OCI-LY3 (cell line): ENCODE results near the gene HIVEP3.
A peak's percentile ranks its signal among the peaks of the same experiment; 100 is the strongest.

Experiments
- H2AFZ ChIP-seq: fragments of 200-600, 300-600 bp; shearing (Covaris generic); 2 replicates; pipeline ENCODE4 v1.6.0; 2014; ENCODE audit warnings: antibody characterized with exemption, low read depth, low read length
- H3K27ac ChIP-seq: fragments of 200-600, 300-600 bp; sonication (generic); 2 replicates; pipeline ENCODE4 v1.5.1; 2014; ENCODE audit warnings: mild to moderate bottlenecking, low read length, moderate library complexity, mixed read lengths
- H3K27me3 ChIP-seq: fragments of 200-600, 300-600 bp; sonication (generic); 2 replicates; pipeline ENCODE4 v1.6.1; 2014; ENCODE audit warnings: low read depth, low read length, mixed read lengths
- H3K36me3 ChIP-seq: fragments of 200-600, 300-600 bp; sonication (generic); replicated peaks from 2 replicates; pipeline ENCODE3; 2014; ENCODE audit warnings: low read depth, low read length, mixed read lengths
- H3K4me1 ChIP-seq: fragments of 300-600, 200-600 bp; sonication (generic); 2 replicates; pipeline ENCODE4 v1.6.1; 2014; ENCODE audit warnings: low read length, mixed read lengths
- H3K4me2 ChIP-seq: fragments of 200-600, 300-600 bp; sonication (generic); 2 replicates; pipeline ENCODE4 v1.6.1; 2014; ENCODE audit warnings: low read length, mixed read lengths
- H3K4me3 ChIP-seq: fragments of 300-600, 200-600 bp; sonication (generic); 2 replicates; pipeline ENCODE4 v1.5.1; 2014; ENCODE audit warnings: antibody characterized with exemption, mild to moderate bottlenecking, low read length, moderate library complexity
- H3K79me2 ChIP-seq: fragments of 300-600, 200-600 bp; shearing (Covaris generic); 2 replicates; pipeline ENCODE4 v1.6.1; 2014; ENCODE audit warnings: mild to moderate bottlenecking, low read length, mixed read lengths
- H3K9ac ChIP-seq: fragments of 300-600, 200-600 bp; shearing (Covaris generic); 2 replicates; pipeline ENCODE4 v1.6.0; 2014; ENCODE audit warnings: mild to moderate bottlenecking, low read length, moderate library complexity
- H3K9me3 ChIP-seq: fragments of 200-600, 300-600 bp; shearing (Covaris generic); 2 replicates; pipeline ENCODE4 v1.6.1; 2014; ENCODE audit warnings: low read length, mixed read lengths; ENCODE audit not compliant: insufficient read depth
- H4K20me1 ChIP-seq: fragments of 200-600, 300-600 bp; sonication (generic); 2 replicates; pipeline ENCODE4 v1.6.1; 2016; ENCODE audit warnings: low read length, mixed read lengths; ENCODE audit not compliant: insufficient read depth
- CTCF ChIP-seq: fragments of 200-600, 300-600 bp; sonication (generic); IDR thresholded peaks from 2 replicates; pipeline ENCODE4 v1.5.1; 2014; ENCODE audit warnings: antibody characterized with exemption, low read length, low read depth
- EZH2phosphoT487 ChIP-seq: fragments of 200-600 bp; shearing (Covaris generic); IDR thresholded peaks from 2 replicates; pipeline ENCODE4 v1.6.1; 2018; ENCODE audit warnings: antibody characterized with exemption, mixed run types, low read depth

HIVEP3 gene

DNA sequence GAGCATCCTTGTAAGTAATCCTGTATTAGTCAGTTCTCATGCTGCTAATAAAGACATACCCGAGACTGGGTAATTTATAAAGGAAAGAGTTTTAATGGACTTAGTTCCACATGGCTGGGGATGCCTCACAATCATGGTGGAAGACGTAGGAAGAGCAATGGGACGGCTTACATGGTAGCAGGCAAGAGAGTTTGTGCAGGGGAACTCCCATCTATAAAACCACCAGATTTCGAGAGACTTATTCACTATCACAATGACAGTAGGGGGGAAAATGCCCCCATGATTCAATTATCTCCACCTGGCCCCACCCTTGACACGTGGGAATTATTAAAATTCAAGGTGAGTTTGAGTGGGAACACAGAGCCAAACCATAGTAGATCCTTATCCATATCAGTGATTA is 124.7 kb downstream of the HIVEP3 start:
- no peak overlapping the region for H3K27ac ChIP-seq
- peak overlapping the region; percentile 47 for H3K4me2 ChIP-seq
- H2AFZ ChIP-seq, result no peak overlapping the region
- H3K4me3 ChIP-seq, result peak overlapping the region; percentile 8; the same call in 1 of the 2 replicates
- no peaks in the 10 kb centered on the region for H4K20me1 ChIP-seq
- H3K9ac ChIP-seq, result peak overlapping the region; percentile 10; the same call in 1 of the 2 replicates
- TF ChIP-seq CTCF, result no peak
- no peak for TF ChIP-seq EZH2phosphoT487
- peaks cover 58% of the 10 kb centered on the region for H3K4me1 ChIP-seq
- no peaks in the 10 kb centered on the region for H3K79me2 ChIP-seq
- H3K27me3 ChIP-seq, result no peaks in the 10 kb centered on the region
- peaks cover 6% of the 10 kb centered on the region for H3K36me3 ChIP-seq
- no peaks in the 10 kb centered on the region for H3K9me3 ChIP-seq

DNA sequence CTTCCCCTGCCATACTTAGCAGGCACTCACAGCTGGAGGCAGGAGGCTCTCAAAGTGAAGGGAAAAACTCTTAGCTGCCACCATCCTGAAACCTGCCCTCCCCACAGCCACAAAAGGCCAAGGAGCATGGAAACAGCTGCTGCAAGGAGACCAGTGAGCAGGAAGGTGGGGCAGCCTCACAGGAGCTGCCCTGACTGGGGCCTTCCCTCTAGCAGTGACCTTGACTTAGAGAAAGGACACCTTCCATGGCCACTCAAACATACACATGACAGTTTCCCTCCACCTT is 126.3 kb downstream of the HIVEP3 start:
- TF ChIP-seq EZH2phosphoT487 (no peak), CTCF (no peak)
- Histone ChIP-seq H3K4me2 (no peak overlapping the region), H3K9me3 (no peaks in the 10 kb centered on the region), H3K4me1 (peaks cover 52% of the 10 kb centered on the region), H4K20me1 (no peaks in the 10 kb centered on the region), H3K4me3 (no peak overlapping the region), H3K36me3 (no peaks in the 10 kb centered on the region), H2AFZ (no peak overlapping the region), H3K27ac (no peak overlapping the region), H3K79me2 (no peaks in the 10 kb centered on the region), H3K9ac (no peak overlapping the region), H3K27me3 (no peaks in the 10 kb centered on the region)

- no peaks in the 10 kb centered on the region for H3K79me2 ChIP-seq
- H4K20me1 ChIP-seq, result no peaks in the 10 kb centered on the region
- no peaks in the 10 kb centered on the region for H3K36me3 ChIP-seq
- no peak overlapping the region for H3K27ac ChIP-seq
- TF ChIP-seq CTCF (no peak), EZH2phosphoT487 (no peak)
- H3K27me3 ChIP-seq, result no peaks in the 10 kb centered on the region
- H3K4me2 ChIP-seq, result no peak overlapping the region
- H2AFZ ChIP-seq, result no peak overlapping the region
- peaks cover 52% of the 10 kb centered on the region for H3K4me1 ChIP-seq
- no peak overlapping the region for H3K4me3 ChIP-seq
- no peaks in the 10 kb centered on the region for H3K9me3 ChIP-seq
- no peak overlapping the region for H3K9ac ChIP-seq
These were observed 126.8 kb downstream of the HIVEP3 start for GRCh38 chr1:41791667-41792484.

DNA sequence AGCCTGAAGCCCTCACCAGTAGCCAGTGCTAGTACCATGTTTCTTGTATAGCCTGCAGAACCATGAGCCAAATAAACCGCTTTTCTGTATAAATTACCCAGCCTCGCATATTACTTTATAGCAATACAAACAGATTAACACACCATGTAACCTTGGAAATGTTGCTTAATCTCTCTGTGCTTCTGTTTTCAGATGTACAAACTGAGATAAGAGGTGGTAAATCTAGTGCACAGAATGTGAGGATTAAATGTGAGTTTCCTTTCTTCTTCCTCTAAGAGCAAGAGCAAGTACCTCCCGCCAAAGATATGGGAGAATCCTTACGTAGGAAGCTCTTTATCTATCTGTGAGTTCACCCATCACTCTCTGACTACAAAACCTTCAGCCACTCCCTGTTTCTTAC is 128.4 kb downstream of the HIVEP3 start:
- H3K9me3 ChIP-seq, result no peaks in the 10 kb centered on the region
- no peaks in the 10 kb centered on the region for H3K79me2 ChIP-seq
- no peaks in the 10 kb centered on the region for H3K36me3 ChIP-seq
- no peak overlapping the region for H3K9ac ChIP-seq
- H3K4me1 ChIP-seq, result peaks cover 51% of the 10 kb centered on the region
- no peaks in the 10 kb centered on the region for H3K27me3 ChIP-seq
- H2AFZ ChIP-seq, result no peak overlapping the region
- H4K20me1 ChIP-seq, result no peaks in the 10 kb centered on the region
- no peak overlapping the region for H3K4me2 ChIP-seq
- no peak for TF ChIP-seq CTCF
- TF ChIP-seq EZH2phosphoT487, result no peak
- no peak overlapping the region for H3K4me3 ChIP-seq
- no peak overlapping the region for H3K27ac ChIP-seq
